HG03354 (cell line): ENCODE results near the gene MOXD1.

Experiments used
- ATAC-seq: cut with Tn5 transposase; IDR thresholded peaks from one replicate; pipeline ENCODE4 v1.9.1; 2021; ENCODE audit warnings: mild to moderate bottlenecking; ENCODE audit not compliant: unreplicated experiment, poor library complexity, severe bottlenecking

MOXD1 gene

GRCh38 chr6:132400883-132401617, at the start of gene MOXD1:
TSS of gene MOXD1 (minus strand) at chr6:132401475. CDS start at chr6:132401426, 49 bp downstream.
- peak; percentile 64 for ATAC-seq

DNA sequence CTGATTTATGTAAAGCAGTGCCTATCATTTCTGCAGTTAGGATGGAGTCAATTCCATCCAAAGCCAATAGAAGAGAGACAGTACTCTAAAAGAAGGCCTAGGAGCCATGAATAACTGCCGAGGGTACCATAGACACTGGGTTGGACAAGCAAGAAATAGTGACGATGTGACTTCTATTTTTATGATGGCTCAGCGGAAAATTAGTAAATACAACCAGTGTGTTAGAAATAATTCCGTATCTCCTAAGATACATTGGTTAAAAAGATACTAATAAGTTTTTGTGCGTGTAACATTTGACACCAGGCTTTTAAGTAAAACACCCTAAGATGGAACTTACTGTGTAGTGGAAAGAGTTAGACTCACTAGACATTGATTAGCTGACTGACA, 45.6 kb upstream of the MOXD1 start:
- no peak for ATAC-seq

DNA sequence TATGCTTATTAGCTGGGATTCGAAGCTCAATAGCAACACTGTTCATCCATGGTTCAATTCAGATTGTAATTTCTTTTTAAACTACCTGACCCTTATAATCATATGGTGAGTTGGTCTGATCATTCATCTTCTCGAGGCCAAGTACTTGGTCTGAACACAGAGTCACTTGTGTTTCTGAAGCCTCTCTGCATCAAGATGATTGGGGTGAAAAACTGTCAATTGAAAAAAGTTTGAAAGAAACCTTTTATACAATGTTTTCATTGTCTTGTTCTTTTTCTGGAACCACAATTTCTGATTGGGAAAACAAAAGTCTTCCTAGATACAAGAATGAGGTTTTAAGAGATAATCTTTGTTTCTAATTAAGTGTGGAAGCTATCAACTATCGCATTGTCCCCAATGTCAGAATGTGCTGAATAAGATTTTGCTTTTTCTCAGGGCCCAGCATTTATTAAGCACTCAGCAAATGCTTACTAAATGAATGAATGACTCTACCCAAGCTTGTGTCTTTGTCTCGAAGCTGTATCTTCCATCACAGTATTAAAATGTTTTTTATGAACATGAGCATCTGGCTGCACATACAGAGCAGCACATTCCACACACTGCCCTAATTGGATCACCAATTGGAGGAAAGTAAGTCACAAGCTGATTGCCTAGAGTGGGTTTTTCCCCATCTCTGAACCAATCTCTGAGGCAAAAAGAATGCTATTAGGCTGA, 45.0 kb upstream of the MOXD1 start:
- ATAC-seq = no peak

DNA sequence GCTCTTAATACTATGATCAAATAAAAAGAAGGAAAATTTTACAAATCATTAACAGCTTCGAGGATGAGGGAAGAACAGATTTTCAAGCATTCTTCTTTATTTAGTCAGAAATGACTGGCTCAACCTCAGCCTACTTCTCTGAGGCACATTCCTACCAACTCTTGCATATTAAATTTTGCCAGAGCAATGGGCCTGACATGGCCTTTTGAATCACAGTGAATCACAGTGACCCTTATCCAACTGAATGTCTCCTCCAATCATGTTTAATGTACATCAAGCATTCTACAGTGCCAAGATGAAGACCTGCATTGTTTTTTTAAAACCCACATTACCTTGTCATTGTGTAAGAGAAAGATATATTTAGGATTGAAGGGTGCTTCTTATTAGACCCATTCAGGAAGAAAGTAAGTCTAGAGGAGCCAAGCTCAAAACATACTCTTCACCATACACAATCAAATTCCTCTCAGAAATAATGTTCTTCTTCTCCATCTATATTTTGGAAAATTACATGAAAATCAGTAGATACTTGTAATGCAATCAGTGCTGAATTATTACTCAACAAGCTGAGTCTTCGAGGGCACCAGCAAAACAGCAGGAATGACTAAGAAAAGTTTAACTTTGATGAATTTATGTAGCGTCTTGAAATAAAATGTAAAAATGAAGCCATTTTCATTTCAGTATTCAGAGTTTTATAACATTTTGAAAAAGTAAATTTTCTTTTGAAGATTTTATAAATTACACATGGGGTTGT, 44.1 kb upstream of the MOXD1 start:
- ATAC-seq = no peak

DNA sequence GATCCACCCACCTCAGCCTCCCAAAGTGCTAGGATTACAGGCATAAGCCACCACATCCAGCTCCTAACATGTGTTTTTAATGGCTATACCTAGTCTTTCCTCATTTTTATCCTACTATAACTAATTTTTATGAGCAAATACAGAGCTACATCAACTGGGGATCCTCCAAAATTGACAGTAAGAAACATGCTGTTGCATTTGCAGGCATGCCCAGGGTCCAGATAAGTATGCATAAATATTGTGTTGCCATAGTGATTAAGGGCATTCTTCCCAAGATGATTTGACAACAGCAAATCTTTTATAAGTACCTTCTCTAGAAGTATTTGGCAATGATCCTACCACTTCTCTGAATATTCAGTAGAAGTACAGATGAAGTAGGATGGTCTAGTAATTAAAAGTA, 41.9 kb upstream of the MOXD1 start:
- ATAC-seq = no peak

DNA sequence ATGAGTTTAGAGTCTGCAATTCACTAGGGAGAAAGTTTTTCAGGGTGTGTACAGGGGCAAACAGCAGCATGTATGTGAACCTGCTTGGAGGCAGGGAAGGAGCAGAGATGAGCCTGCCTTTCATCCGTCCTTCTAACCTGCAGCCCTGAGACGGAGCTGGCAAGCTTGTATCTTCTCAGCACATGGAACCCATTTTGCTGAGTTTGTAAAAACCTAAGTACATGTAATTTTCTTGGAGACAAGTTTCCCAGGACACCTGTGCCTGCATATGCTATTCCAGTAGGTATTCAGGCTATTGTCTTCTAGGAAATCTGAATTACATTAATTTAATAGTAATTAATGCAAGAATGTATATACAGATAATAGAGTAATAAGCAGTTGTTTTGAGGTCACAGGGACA, 28.8 kb upstream of the MOXD1 start:
- no peak for ATAC-seq

- no peak for ATAC-seq
Measured at GRCh38 chr6:132425176-132425575, 23.9 kb upstream of the MOXD1 start.

DNA sequence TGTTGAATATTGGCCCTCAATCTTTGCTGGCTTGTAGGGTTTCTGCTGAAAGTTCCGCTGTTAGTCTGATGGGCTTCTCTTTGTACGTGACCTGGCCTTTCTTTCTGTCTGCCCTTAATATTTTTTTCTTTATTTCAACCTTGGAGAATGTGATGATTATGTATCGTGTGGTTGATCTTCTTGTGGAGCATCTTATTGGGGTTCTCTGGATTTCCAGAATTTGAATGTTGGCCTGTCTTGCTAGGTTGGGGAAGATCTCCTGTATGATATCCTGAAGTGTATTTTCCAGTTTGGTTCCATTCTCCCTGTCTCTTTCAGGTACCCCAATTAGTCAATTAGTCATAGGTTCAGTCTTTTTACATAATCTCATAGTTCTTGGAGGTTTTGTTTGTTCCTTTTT, 22.6 kb upstream of the MOXD1 start:
- ATAC-seq = no peak

DNA sequence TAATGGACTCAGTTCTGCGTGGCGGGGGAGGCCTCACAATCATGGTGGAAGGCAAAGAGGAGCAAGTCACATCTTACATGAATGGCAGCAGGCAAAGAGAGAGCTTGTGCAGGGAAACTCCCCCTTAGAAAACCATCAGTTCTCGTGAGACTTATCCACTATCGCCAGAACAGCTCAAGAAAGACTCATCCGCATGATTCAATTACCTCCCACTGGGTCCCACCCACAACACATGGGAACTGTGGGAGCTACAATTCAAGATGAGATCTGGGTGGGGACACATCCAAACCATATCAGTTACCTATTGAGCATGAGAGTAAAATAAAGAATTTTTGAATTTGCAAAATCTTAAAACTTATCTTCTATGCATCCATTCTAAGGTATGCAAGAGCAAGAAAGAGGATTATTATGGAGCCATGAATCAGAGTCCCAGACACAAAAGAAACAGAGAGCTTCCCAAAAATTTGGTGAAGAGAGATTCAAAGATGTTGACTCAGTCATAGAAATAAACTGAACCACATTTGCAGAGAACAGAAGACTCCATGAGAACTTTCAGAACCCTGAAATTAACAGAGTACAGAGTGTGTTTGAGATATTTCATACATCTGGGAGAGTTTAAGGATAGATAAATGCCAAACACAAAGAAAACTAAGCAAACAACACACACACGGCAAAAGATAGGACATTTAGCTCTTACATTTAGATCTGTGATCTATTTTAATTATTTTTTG, 17.1 kb upstream of the MOXD1 start:
- no peak for ATAC-seq

- ATAC-seq = no peak
Measured at GRCh38 chr6:132414761-132415160, 13.5 kb upstream of the MOXD1 start.

- no peak for ATAC-seq
Measured at GRCh38 chr6:132414322-132414721, 13.0 kb upstream of the MOXD1 start.

DNA sequence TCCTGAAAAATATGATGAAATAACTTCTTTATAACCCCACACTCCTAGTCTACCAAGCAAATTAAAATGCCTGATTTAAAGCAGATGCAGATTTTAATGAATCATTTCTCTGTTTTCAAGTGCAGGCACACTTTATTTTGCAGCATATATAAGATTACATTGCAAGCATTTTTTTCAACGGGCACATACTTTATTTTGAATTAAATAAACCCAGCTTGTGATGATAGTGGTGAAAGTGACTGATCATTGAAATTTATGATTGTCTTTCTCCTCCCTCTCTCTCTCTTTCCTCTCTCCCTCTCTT, 12.2 kb upstream of the MOXD1 start:
- ATAC-seq = no peak

DNA sequence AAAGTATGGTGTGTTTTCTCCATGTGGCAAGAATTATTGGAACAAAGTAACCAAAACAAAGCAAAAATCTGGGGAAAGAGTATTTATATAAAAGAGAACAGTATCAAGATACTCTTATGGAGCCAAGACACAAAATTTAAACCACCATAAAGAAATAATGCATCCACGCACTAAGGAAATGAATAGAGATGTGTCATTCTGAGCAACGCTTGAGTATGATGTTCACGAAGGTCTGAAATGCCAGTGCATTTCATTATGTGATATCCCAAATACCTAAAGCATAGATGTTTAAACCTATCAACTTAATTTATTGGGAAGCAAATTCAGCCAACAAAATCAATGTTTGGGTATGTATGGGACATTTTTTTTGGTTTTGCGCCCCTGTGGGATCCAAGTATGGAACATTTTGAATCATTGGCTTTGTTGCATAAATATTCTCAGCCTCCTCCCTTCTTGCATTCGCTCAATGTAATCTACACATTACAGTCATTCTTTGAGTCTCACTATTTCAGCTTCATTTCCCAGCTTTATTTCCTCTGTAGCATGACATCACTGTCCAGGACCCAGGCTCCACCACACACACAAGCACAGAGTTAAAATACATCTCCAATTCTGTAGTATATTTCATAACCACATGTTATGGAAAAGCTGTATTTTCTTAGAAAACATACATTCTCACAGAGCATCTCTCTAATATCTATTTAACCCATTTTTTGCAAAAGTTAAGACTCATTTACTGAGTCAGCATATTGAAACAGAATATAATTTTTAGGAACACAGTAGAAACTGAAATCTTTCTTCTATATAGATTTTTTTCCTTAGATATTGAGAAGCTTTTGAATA, 11.6 kb upstream of the MOXD1 start:
- ATAC-seq = no peak

GRCh38 chr6:132411296-132411695, 10.0 kb upstream of the MOXD1 start:
- no peak for ATAC-seq

DNA sequence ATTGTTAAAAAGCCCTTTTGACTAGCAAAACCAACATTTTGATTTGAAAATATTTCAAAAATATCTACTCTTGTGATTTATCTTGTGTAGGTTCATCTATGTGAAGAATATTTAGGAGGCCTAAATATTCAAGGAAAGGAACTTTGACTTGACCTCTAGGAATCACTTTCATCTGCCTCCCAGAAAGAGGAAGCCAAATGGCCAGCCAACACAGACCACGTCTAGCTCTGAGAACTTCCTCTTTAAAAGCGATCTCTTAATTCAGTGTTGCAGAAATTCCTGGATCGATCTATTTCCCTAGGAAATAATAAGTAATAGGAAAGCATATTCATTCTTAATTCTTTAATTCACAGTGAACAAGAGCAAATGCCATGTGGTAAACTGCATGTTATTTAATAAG, 9.6 kb upstream of the MOXD1 start:
- ATAC-seq = no peak

GRCh38 chr6:132405143-132405915, 4.1 kb upstream of the MOXD1 start:
- peak; percentile 54 for ATAC-seq

- ATAC-seq = no peak
Measured at GRCh38 chr6:132404736-132405135, 3.5 kb upstream of the MOXD1 start.

GRCh38 chr6:132404330-132404729, 3.1 kb upstream of the MOXD1 start:
- no peak for ATAC-seq
